ENCODE results near the gene ZNF3.

- TF ChIP-seq CTCF (IDR thresholded peaks at IDR 0.05; ENCODE audit: insufficient read depth, low read length) (no peak), POLR2AphosphoS5 (IDR thresholded peaks at IDR 0.05; ENCODE audit: low read depth) (no peak)
Measured at GRCh38 chr7:100063376-100063775, 18.1 kb downstream of the ZNF3 start.
